GM23248 (cell line): ENCODE results near the gene ODAD4. TPM values are rescaled to one million over a fixed set of nuclear protein-coding genes. Genes with fewer than 3 reads are reported as not detected.

ENCODE experiments used
- DNase-seq: peaks from one replicate; pipeline ENCODE4 v3.0.0-alpha.2; 2015
- H2AFZ ChIP-seq: fragments of 200-600 bp; sonication (generic); 2 replicates; pipeline ENCODE4 v1.6.1; 2016; ENCODE audit warnings: antibody characterized with exemption
- H3F3A ChIP-seq: fragments of 200-600 bp; sonication (generic); 2 replicates; pipeline ENCODE4 v1.6.1; 2016; ENCODE audit warnings: mild to moderate bottlenecking, antibody characterized with exemption, mixed run types; ENCODE audit not compliant: insufficient read depth
- H3K27ac ChIP-seq: fragments of 200-600 bp; sonication (generic); 2 replicates; pipeline ENCODE4 v1.5.1; 2016; ENCODE audit warnings: mild to moderate bottlenecking
- H3K27me3 ChIP-seq: fragments of 200-600 bp; sonication (generic); replicated peaks from 2 replicates; pipeline ENCODE4 v1.6.1; 2016; ENCODE audit warnings: mild to moderate bottlenecking; ENCODE audit not compliant: insufficient read depth
- H3K36me3 ChIP-seq: fragments of 200-600 bp; sonication (generic); 2 replicates; pipeline ENCODE4 v1.6.1; 2016; ENCODE audit warnings: low read depth, mild to moderate bottlenecking
- H3K4me1 ChIP-seq: fragments of 200-600 bp; sonication (generic); 2 replicates; pipeline ENCODE4 v1.6.1; 2016; ENCODE audit warnings: mild to moderate bottlenecking; ENCODE audit not compliant: insufficient read depth
- H3K4me2 ChIP-seq: fragments of 200-600 bp; sonication (generic); one replicate; pipeline ENCODE4 v1.6.1; 2016; ENCODE audit warnings: mild to moderate bottlenecking; ENCODE audit not compliant: unreplicated experiment
- H3K4me3 ChIP-seq: fragments of 200-600 bp; sonication (generic); 2 replicates; pipeline ENCODE4 v1.5.1; 2016; ENCODE audit warnings: mild to moderate bottlenecking
- H3K79me2 ChIP-seq: fragments of 200-600 bp; sonication (generic); 2 replicates; pipeline ENCODE4 v1.6.1; 2016; ENCODE audit warnings: mild to moderate bottlenecking; ENCODE audit not compliant: insufficient read depth
- H3K9ac ChIP-seq: fragments of 200-600 bp; sonication (generic); 2 replicates; pipeline ENCODE4 v1.6.1; 2016; ENCODE audit warnings: mild to moderate bottlenecking
- H3K9me2 ChIP-seq: fragments of 200-600 bp; sonication (generic); 2 replicates; pipeline ENCODE4 v1.6.1; 2016; ENCODE audit warnings: mixed run types, mild to moderate bottlenecking, moderate library complexity; ENCODE audit not compliant: insufficient read depth
- H3K9me3 ChIP-seq: fragments of 200-600 bp; sonication (generic); one replicate; pipeline ENCODE4 v1.6.1; 2017; ENCODE audit warnings: low read depth
- H4K20me1 ChIP-seq: fragments of 200-600 bp; sonication (generic); 2 replicates; pipeline ENCODE4 v1.6.0; 2016; ENCODE audit not compliant: insufficient read depth
- EZH2 ChIP-seq: fragments of 200-600 bp; sonication (generic); IDR thresholded peaks from 2 replicates; pipeline ENCODE4 v1.6.1; 2018; ENCODE audit warnings: antibody characterized with exemption, mild to moderate bottlenecking; ENCODE audit not compliant: insufficient read depth, poor library complexity, severe bottlenecking
- EZH2phosphoT487 ChIP-seq: fragments of 200-600 bp; sonication (generic); IDR thresholded peaks from 2 replicates; pipeline ENCODE4 v1.6.1; 2018; ENCODE audit warnings: antibody characterized with exemption, moderate library complexity, mild to moderate bottlenecking, low read depth; ENCODE audit not compliant: insufficient read depth
- WGBS, 2 experiments: methylation state at CpG; one replicate each; pipeline ENCODE4 v1.1.6; 2015 to 2017; ENCODE audit warnings: low lambda C conversion rate in 2 of 2, low coverage in 1 of 2; ENCODE audit errors: missing lambda C conversion rate in 2 of 2; 5-methylcytosine and 5-hydroxymethylcytosine counted together
- in situ Hi-C: fragments of 300-500 bp; cut with MboI; formaldehyde crosslinking; loops from 2 replicates; pipeline ENCODE4 v1.15.0; 2020
- polyA plus RNA-seq: library from polyadenylated mRNA; unstranded; fragments of >200 nt; fragmentation: Nextera tagmentation; extraction: Ambion mirVana; gene quantifications from 2 replicates; pipeline ENCODE4 v1.2.1, GENCODE V29; 2016
- total RNA-seq: library from RNA; depleted of rRNA; stranded (reverse); fragments of >200 nt; shearing (Covaris generic); gene quantifications from 2 replicates; pipeline ENCODE4 v1.2.3, GENCODE V29; 2014

The ODAD4 gene
- total and polyA plus RNA-seq, 2 experiments from 2014 or later: 0.54 to 1.4 TPM

DNA sequence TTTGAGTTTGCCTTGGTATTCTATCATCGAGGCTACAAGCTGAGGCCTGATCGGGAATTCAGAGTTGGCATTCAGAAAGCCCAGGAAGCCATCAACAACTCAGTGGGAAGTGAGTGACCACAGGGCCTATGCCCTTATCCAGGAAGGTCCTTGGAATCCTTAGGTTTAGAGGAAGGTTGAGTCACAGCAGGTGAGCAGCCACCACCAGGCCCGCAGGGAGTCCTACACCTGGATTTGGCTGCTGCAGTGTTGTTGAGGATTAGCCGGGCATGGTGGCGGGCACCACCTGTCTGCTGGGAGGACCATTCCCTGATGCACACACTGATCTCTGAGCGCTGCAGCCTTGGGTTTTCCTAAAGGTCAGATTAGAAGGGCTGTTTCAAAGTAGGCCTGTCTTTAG lies 5.2 kb downstream of the ODAD4 start:
- Histone ChIP-seq H3K79me2 (no peaks in the 10 kb centered on the region), H3K4me1 (no peaks in the 10 kb centered on the region)
- in situ Hi-C loops: no loop called here

DNA sequence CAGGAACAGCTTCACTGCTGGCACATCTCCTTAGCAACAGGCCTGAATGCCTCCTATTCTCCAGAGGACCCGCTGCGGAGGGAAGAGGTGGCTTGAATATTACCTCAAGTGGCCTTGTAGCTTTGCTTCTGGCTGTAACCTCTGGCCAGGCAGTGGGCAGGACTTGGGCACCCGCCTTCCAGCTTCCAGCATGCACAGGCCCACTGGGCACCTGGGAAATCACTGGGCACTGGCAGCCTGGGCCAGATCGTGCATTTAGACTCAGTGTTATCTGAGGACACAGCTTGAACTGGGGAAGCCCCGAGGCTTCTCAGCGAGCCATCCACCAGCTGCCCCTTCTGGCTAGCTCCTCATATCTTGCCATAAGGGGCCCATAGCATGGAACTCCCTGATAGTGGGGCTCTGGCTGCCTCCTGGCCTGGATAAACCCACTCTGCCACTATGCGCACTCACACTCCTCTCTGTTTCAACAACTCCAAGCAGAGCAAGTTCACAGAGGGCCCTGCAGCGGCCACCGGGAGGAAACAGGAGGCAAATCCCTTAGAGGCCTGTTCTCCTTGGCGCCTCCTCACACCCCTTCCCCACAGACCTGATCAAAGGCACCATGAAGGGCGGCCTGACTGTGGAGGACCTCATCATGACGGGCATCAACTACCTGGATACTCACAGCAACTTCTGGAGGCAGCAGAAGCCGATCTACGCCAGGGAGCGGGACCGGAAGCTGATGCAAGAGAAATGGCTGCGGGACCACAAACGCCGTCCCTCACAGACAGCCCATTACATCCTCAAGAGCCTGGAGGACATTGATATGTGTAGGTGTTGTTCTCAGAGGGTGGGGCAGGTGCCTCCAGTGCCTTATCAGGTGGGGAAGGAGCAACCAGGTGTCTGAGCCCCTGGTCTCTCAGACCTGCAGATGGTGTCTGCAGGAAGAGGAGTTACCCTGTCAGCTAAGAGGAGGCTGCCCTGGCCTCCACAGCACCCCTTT lies 7.8 kb downstream of the ODAD4 start:
- no peaks in the 10 kb centered on the region for H3K9me2 ChIP-seq
- no peaks in the 10 kb centered on the region for H3K36me3 ChIP-seq
- H3K9me3 ChIP-seq: no peaks in the 10 kb centered on the region
- H3K79me2 ChIP-seq: no peaks in the 10 kb centered on the region
- in situ Hi-C loops: no loop called here
- H3K4me1 ChIP-seq: no peaks in the 10 kb centered on the region
- no peak overlapping the region for H2AFZ ChIP-seq
- no peak overlapping the region for H3K9ac ChIP-seq
- no peaks in the 10 kb centered on the region for H3F3A ChIP-seq
- TF ChIP-seq EZH2phosphoT487: no peak
- TF ChIP-seq EZH2: no peak
- no peaks in the 10 kb centered on the region for H3K27me3 ChIP-seq
- H3K4me3 ChIP-seq: no peak overlapping the region
- no peaks in the 10 kb centered on the region for H4K20me1 ChIP-seq
- no peak overlapping the region for H3K4me2 ChIP-seq
- WGBS, 2 experiments: 85 to 88% methylated on average over 18 to 19 of the region's 19 CpGs
- H3K27ac ChIP-seq: no peak overlapping the region
- no peak for DNase-seq

More for the DNA sequence above, 5.2 kb downstream of the ODAD4 start:
- no peaks in the 10 kb centered on the region for H4K20me1 ChIP-seq
- H3K36me3 ChIP-seq: no peaks in the 10 kb centered on the region
- H3K9ac ChIP-seq: no peak overlapping the region
- no peak overlapping the region for H2AFZ ChIP-seq
- DNase-seq: no peak
- H3K4me2 ChIP-seq: no peak overlapping the region
- no peaks in the 10 kb centered on the region for H3K27me3 ChIP-seq
- TF ChIP-seq EZH2 (no peak), EZH2phosphoT487 (no peak)
- 86 to 92% methylated on average over 6 of the region's 6 CpGs for WGBS, 2 experiments
- H3K4me3 ChIP-seq: no peak overlapping the region
- no peak overlapping the region for H3K27ac ChIP-seq
- no peaks in the 10 kb centered on the region for H3K9me2 ChIP-seq
- H3K9me3 ChIP-seq: no peaks in the 10 kb centered on the region
- no peaks in the 10 kb centered on the region for H3F3A ChIP-seq

- H3F3A ChIP-seq: no peaks in the 10 kb centered on the region
- no peaks in the 10 kb centered on the region for H3K9me2 ChIP-seq
- H3K27me3 ChIP-seq: no peaks in the 10 kb centered on the region
- no peak overlapping the region for H3K4me2 ChIP-seq
- H3K4me3 ChIP-seq: no peak overlapping the region
- no peaks in the 10 kb centered on the region for H3K79me2 ChIP-seq
- H3K9ac ChIP-seq: no peak overlapping the region
- no peaks in the 10 kb centered on the region for H3K9me3 ChIP-seq
- no peak for DNase-seq
- H3K27ac ChIP-seq: no peak overlapping the region
- in situ Hi-C loops: no loop called here
- no peak overlapping the region for H2AFZ ChIP-seq
- H4K20me1 ChIP-seq: no peaks in the 10 kb centered on the region
- 58 to 66% methylated on average over 4 of the region's 4 CpGs for WGBS, 2 experiments
- H3K36me3 ChIP-seq: no peaks in the 10 kb centered on the region
- TF ChIP-seq EZH2 (no peak), EZH2phosphoT487 (no peak)
- no peaks in the 10 kb centered on the region for H3K4me1 ChIP-seq
Measured at GRCh38 chr17:41939044-41939692, 8.8 kb downstream of the ODAD4 start.

GRCh38 chr17:41939693-41940090 lies 9.3 kb downstream of the ODAD4 start:
- DNase-seq: no peak
- no peaks in the 10 kb centered on the region for H3K27me3 ChIP-seq
- H3K9me3 ChIP-seq: no peaks in the 10 kb centered on the region
- H3K27ac ChIP-seq: no peak overlapping the region
- no peaks in the 10 kb centered on the region for H3F3A ChIP-seq
- H3K9ac ChIP-seq: no peak overlapping the region
- WGBS, 2 experiments: 85 to 87% methylated on average over 6 of the region's 6 CpGs
- no peak overlapping the region for H2AFZ ChIP-seq
- no peak overlapping the region for H3K4me2 ChIP-seq
- no peaks in the 10 kb centered on the region for H3K79me2 ChIP-seq
- no peaks in the 10 kb centered on the region for H3K36me3 ChIP-seq
- TF ChIP-seq EZH2: no peak
- TF ChIP-seq EZH2phosphoT487: no peak
- no peaks in the 10 kb centered on the region for H3K4me1 ChIP-seq
- in situ Hi-C loops: no loop called here
- no peaks in the 10 kb centered on the region for H3K9me2 ChIP-seq
- H3K4me3 ChIP-seq: no peak overlapping the region
- no peaks in the 10 kb centered on the region for H4K20me1 ChIP-seq
